Activated CD8-positive, alpha-beta T cell treated with anti-CD3 and anti-CD28 coated beads for 36 hours (primary cell): ENCODE measurements around the gene ZCCHC8. TPM values are rescaled to one million over a fixed set of nuclear protein-coding genes. Genes with fewer than 3 reads are reported as not detected.
"Not testable (repeated sequence)": the region's sequence is repeated elsewhere in the genome, so short reads cannot be mapped to it uniquely, and the experiment has no call there.

Experiments
- ATAC-seq: fragments of 200-7000 bp; cut with Tn5 transposase; one replicate; pipeline ENCODE4 v1.10.0; 2021; ENCODE audit warnings: mild to moderate bottlenecking, moderate library complexity
- CTCF ChIA-PET: fragments of 350-600 bp; sonication (Branson Sonifier 250); formaldehyde crosslinking; loops from one replicate; lab custom pipeline; 2021; ENCODE audit warnings: antibody characterized with exemption; lab: Charles Lee
- POLR2A ChIA-PET: fragments of 350-600 bp; sonication (Branson Sonifier 250); formaldehyde crosslinking; loops from one replicate; lab custom pipeline; 2021; ENCODE audit warnings: antibody characterized with exemption; lab: Charles Lee
- DNase-seq: peaks from one replicate; pipeline ENCODE4 v3.0.0-alpha.2; 2020
- H3K27ac Mint-ChIP-seq: one replicate; pipeline ENCODE4 v1.8.0; 2021; ENCODE audit warnings: mild to moderate bottlenecking, mixed read lengths
- H3K27me3 Mint-ChIP-seq: one replicate; pipeline ENCODE4 v1.8.0; 2021; ENCODE audit warnings: mixed read lengths
- H3K36me3 Mint-ChIP-seq: one replicate; pipeline ENCODE4 v1.8.0; 2021; ENCODE audit warnings: low read depth, mixed read lengths
- H3K4me1 Mint-ChIP-seq: one replicate; pipeline ENCODE4 v1.8.0; 2021; ENCODE audit warnings: low read depth, mixed read lengths
- H3K4me3 Mint-ChIP-seq: one replicate; pipeline ENCODE4 v1.8.0; 2021; ENCODE audit warnings: mild to moderate bottlenecking, moderate library complexity, mixed read lengths
- H3K9me3 Mint-ChIP-seq: one replicate; pipeline ENCODE4 v1.8.0; 2021; ENCODE audit warnings: mixed read lengths
- CTCF ChIP-seq: fragments of 200-600 bp; IDR thresholded peaks from one replicate; pipeline ENCODE4 v1.8.0; 2022; ENCODE audit warnings: antibody characterized with exemption, mild to moderate bottlenecking
- intact Hi-C: fragments of 100-400 bp; cut with micrococcal nuclease; formaldehyde crosslinking; loops from one replicate; pipeline ENCODE4 v1.10.0; 2022
- total RNA-seq, 2 experiments: library from RNA; stranded (reverse); gene quantifications; one replicate each; pipeline ENCODE4 v1.2.3, GENCODE V29; 2021

ZCCHC8 gene
- total RNA-seq, 2 experiments from 2014 or later, result 28.0 to 28.5 TPM

- TF ChIP-seq CTCF, result no peak
- Mint-ChIP-seq H3K36me3 (peaks cover 6% of the 10 kb centered on the region), H3K4me3 (no peak overlapping the region), H3K27ac (no peak overlapping the region), H3K27me3 (no peaks in the 10 kb centered on the region), H3K4me1 (peaks cover 8% of the 10 kb centered on the region), H3K9me3 (no peaks in the 10 kb centered on the region)
- intact Hi-C loops, result no loop called here
- CTCF ChIA-PET, result no interaction called here
- DNase-seq, result no peak
- POLR2A ChIA-PET, result no interaction called here
- no peak for ATAC-seq
These were observed 32.7 kb downstream of the ZCCHC8 start for GRCh38 chr12:122467983-122468382.

GRCh38 chr12:122464317-122465042, 36.3 kb downstream of the ZCCHC8 start:
- POLR2A ChIA-PET, ATAC-seq, DNase-seq, H3K27ac Mint-ChIP-seq, H3K4me3 Mint-ChIP-seq, H3K36me3 Mint-ChIP-seq, H3K27me3 Mint-ChIP-seq, H3K4me1 Mint-ChIP-seq, H3K9me3 Mint-ChIP-seq, intact Hi-C loops: not testable (repeated sequence)
- CTCF ChIA-PET, result interaction anchor here (0.9 kb wide), 1 partner anchor 65 kb away, joined by 3 read pairs; no protein-coding TSS in a partner anchor

- no peaks in the 10 kb centered on the region for H3K36me3 Mint-ChIP-seq
- ChIA-PET CTCF (interaction anchor here (3.6 kb wide), 1 partner anchor 11 kb away, joined by 28 read pairs; no protein-coding TSS in a partner anchor), POLR2A (interaction anchor here (0.8 to 0.9 kb wide), 3 partner anchors 8 to 11 kb away, joined by 4 read pairs; no protein-coding TSS in a partner anchor)
- no peaks in the 10 kb centered on the region for H3K9me3 Mint-ChIP-seq
- intact Hi-C loops, result no loop called here
- ATAC-seq (no peak), DNase-seq (no peak)
- no peak overlapping the region for H3K4me3 Mint-ChIP-seq
- no peaks in the 10 kb centered on the region for H3K27me3 Mint-ChIP-seq
- H3K4me1 Mint-ChIP-seq, result peaks cover 3% of the 10 kb centered on the region
- H3K27ac Mint-ChIP-seq, result no peak overlapping the region
- TF ChIP-seq CTCF, result no peak
These were observed 40.1 kb downstream of the ZCCHC8 start for GRCh38 chr12:122460641-122461040.

GRCh38 chr12:122460061-122460460, 40.7 kb downstream of the ZCCHC8 start:
- CTCF ChIA-PET, result interaction anchor here (2.0 to 3.6 kb wide), 2 partner anchors 12 kb away, joined by 6 to 28 read pairs; no protein-coding TSS in a partner anchor
- POLR2A ChIA-PET, result interaction anchor here (0.8 kb wide), 2 partner anchors 8 to 10 kb away, joined by 4 read pairs; no protein-coding TSS in a partner anchor
- ATAC-seq (no peak), DNase-seq (no peak)
- H3K9me3 Mint-ChIP-seq, result no peaks in the 10 kb centered on the region
- TF ChIP-seq CTCF, result no peak
- peaks cover 3% of the 10 kb centered on the region for H3K4me1 Mint-ChIP-seq
- H3K27ac Mint-ChIP-seq, result no peak overlapping the region
- no peaks in the 10 kb centered on the region for H3K36me3 Mint-ChIP-seq
- H3K4me3 Mint-ChIP-seq, result no peak overlapping the region
- H3K27me3 Mint-ChIP-seq, result no peaks in the 10 kb centered on the region
- intact Hi-C loops, result no loop called here

GRCh38 chr12:122459211-122459610, 41.5 kb downstream of the ZCCHC8 start:
- DNase-seq, result no peak
- Mint-ChIP-seq H3K4me3 (no peak overlapping the region), H3K4me1 (peaks cover 6% of the 10 kb centered on the region), H3K36me3 (no peaks in the 10 kb centered on the region), H3K27me3 (no peaks in the 10 kb centered on the region), H3K9me3 (no peaks in the 10 kb centered on the region), H3K27ac (no peak overlapping the region)
- intact Hi-C loops, result no loop called here
- TF ChIP-seq CTCF, result no peak
- no peak for ATAC-seq
- ChIA-PET CTCF (interaction anchor here (2.0 kb wide), 1 partner anchor 12 kb away, joined by 6 read pairs; no protein-coding TSS in a partner anchor), POLR2A (interaction anchor here (0.7 kb wide), 1 partner anchor 39 kb away, joined by 4 read pairs; no protein-coding TSS in a partner anchor)
